ENCODE data around the gene TAT. TPM values are rescaled to one million over a fixed set of nuclear protein-coding genes. Genes with fewer than 3 reads are reported as not detected.

Gene TAT
- polyA plus RNA-seq, 1 donor from 2014 or later, result not detected

DNA sequence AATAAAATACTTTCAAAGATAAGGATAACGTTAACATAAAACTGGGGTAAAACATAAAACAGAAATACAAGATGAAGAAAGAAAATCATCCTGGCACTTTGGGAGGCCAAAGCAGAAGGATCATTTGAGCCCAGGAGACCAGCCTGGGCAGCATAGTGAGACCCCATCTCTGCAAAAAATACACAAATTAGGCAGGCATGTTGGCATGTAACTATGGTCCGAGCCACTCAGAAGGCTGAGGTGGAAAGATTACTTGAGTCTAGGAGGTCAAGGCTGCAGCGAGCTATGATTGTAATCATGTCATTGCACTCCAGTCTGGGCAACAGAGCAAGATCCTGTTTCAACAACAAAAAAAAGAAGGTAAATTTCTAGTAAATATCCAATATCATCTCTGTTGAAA is 19.6 kb downstream of the TAT start:
- no peaks in the 10 kb centered on the region for H3K9me2 ChIP-seq (ENCODE audit: insufficient read depth, low read length)
- H4K20me1 ChIP-seq (ENCODE audit: insufficient read depth), result no peaks in the 10 kb centered on the region
- no peak overlapping the region for H3K9ac ChIP-seq (ENCODE audit: low read length)
- TF ChIP-seq, protein P1, sequence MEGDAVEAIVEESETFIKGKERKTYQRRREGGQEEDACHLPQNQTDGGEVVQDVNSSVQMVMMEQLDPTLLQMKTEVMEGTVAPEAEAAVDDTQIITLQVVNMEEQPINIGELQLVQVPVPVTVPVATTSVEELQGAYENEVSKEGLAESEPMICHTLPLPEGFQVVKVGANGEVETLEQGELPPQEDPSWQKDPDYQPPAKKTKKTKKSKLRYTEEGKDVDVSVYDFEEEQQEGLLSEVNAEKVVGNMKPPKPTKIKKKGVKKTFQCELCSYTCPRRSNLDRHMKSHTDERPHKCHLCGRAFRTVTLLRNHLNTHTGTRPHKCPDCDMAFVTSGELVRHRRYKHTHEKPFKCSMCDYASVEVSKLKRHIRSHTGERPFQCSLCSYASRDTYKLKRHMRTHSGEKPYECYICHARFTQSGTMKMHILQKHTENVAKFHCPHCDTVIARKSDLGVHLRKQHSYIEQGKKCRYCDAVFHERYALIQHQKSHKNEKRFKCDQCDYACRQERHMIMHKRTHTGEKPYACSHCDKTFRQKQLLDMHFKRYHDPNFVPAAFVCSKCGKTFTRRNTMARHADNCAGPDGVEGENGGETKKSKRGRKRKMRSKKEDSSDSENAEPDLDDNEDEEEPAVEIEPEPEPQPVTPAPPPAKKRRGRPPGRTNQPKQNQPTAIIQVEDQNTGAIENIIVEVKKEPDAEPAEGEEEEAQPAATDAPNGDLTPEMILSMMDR (IDR thresholded peaks at IDR 0.05; ENCODE audit: poor library complexity, severe bottlenecking), result no peak
- no peak overlapping the region for H3K4me2 ChIP-seq (ENCODE audit: low read length)
- H3F3A ChIP-seq (ENCODE audit: insufficient read depth, low read length, poor library complexity, severe bottlenecking), result no peaks in the 10 kb centered on the region
- no peaks in the 10 kb centered on the region for H3K36me3 ChIP-seq (ENCODE audit: insufficient read depth, low read length)
- H3K27ac ChIP-seq (ENCODE audit: low read length), result no peak overlapping the region
- H3K79me2 ChIP-seq (replicated peaks; ENCODE audit: insufficient read depth, low read length), result no peaks in the 10 kb centered on the region
- H2AFZ ChIP-seq (ENCODE audit: low read depth, low read length), result no peak overlapping the region
- H3K4me3 ChIP-seq (ENCODE audit: low read length), result no peak overlapping the region
- no peaks in the 10 kb centered on the region for H3K9me3 ChIP-seq (ENCODE audit: low read length)
- H3K27me3 ChIP-seq (ENCODE audit: insufficient read depth, low read depth, low read length), result no peaks in the 10 kb centered on the region

DNA sequence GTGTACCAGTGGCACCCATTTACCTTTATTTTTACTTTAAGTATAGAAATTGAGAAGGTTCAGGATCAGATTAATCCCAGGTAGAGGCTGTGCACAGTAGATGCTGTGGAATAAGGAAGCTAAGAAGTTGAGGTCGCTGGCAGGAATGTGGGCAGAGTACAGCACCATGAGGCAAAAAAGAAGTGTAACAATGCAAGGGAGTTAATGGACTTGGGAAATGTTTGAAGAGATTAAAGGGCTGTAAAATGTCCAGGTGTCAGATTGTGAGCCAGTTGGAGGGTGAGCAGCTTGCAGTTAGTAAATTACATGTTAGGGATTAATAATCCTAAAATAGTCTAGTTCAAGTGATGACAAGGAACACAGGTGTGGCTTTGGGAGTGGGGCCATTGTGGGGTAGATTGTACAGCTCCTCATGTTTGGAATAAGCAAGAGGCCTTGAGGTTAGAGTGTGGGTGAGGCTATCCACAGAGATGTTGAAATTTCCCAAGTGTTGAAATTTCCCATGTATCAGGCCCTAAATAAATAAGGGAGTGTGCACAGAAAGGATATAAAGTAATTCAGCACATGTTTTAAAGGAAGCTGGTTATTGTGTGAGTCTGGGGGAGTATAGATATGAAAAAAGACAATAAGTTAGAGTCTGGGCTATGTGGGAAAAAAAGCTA is 21.5 kb downstream of the TAT start:
- Histone ChIP-seq H3F3A (ENCODE audit: insufficient read depth, low read length, poor library complexity, severe bottlenecking) (no peaks in the 10 kb centered on the region), H3K9me3 (ENCODE audit: low read length) (no peaks in the 10 kb centered on the region), H3K36me3 (ENCODE audit: insufficient read depth, low read length) (no peaks in the 10 kb centered on the region), H4K20me1 (ENCODE audit: insufficient read depth) (no peaks in the 10 kb centered on the region), H3K79me2 (replicated peaks; ENCODE audit: insufficient read depth, low read length) (no peaks in the 10 kb centered on the region), H3K4me2 (ENCODE audit: low read length) (no peak overlapping the region), H2AFZ (ENCODE audit: low read depth, low read length) (no peak overlapping the region), H3K4me3 (ENCODE audit: low read length) (no peak overlapping the region), H3K27me3 (ENCODE audit: insufficient read depth, low read depth, low read length) (no peaks in the 10 kb centered on the region), H3K9ac (ENCODE audit: low read length) (no peak overlapping the region), H3K27ac (ENCODE audit: low read length) (no peak overlapping the region), H3K9me2 (ENCODE audit: insufficient read depth, low read length) (no peaks in the 10 kb centered on the region)
- TF ChIP-seq TAF1 (IDR thresholded peaks at IDR 0.05; ENCODE audit: low read depth) (no peak), MXI1 (conservative IDR thresholded peaks at IDR 0.05; ENCODE audit: poor library complexity, severe bottlenecking) (no peak)

DNA sequence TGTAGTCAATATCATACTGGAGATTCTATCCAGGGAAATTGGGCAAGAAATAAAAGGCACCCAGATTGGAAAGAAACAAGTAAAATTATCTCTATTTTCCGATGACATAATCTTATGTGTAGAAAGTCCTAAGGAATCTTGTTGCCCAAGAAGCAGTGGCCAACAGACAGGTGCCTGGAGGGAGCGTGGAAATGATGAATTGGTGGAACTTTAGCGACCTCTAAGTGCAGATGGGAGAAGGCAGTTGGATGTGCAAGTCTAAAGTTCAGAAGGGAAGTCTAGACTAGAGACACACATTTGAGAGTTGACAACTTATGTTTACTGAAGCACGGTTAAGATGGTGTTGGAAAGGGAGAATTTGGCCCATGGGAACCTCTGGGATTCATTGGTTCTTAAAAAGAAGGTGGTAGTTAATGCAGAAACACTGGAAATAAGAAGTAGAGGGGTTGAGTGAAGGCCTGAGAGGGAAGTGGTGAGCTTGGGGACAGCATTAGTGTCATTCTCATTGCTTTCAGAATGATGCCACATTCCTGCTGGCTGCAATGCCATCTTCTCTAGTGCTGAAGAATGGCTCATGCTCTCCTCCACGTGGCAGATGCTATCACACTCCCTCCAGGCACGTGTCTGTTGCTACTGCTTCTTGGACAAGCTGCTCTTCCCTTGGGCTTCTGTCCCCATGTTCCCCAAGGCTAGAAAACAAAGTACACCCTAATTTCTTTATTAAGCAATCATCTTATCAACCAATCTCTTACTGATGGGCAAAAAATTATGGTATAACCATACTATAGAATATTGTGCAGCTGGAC is 24.0 kb downstream of the TAT start:
- H3K9me2 ChIP-seq (ENCODE audit: insufficient read depth, low read length), result no peaks in the 10 kb centered on the region
- H3K4me3 ChIP-seq (ENCODE audit: low read length), result no peak overlapping the region
- no peaks in the 10 kb centered on the region for H3F3A ChIP-seq (ENCODE audit: insufficient read depth, low read length, poor library complexity, severe bottlenecking)
- no peak overlapping the region for H3K4me2 ChIP-seq (ENCODE audit: low read length)
- no peaks in the 10 kb centered on the region for H3K36me3 ChIP-seq (ENCODE audit: insufficient read depth, low read length)
- no peak overlapping the region for H3K27ac ChIP-seq (ENCODE audit: low read length)
- no peaks in the 10 kb centered on the region for H3K79me2 ChIP-seq (replicated peaks; ENCODE audit: insufficient read depth, low read length)
- H3K9me3 ChIP-seq (ENCODE audit: low read length), result no peaks in the 10 kb centered on the region
- no peaks in the 10 kb centered on the region for H3K27me3 ChIP-seq (ENCODE audit: insufficient read depth, low read depth, low read length)
- no peaks in the 10 kb centered on the region for H4K20me1 ChIP-seq (ENCODE audit: insufficient read depth)
- no peak for TF ChIP-seq EP300 (conservative IDR thresholded peaks at IDR 0.05; ENCODE audit: poor library complexity, severe bottlenecking)
- no peak for TF ChIP-seq EZH2 (IDR thresholded peaks at IDR 0.05; ENCODE audit: borderline replicate concordance, insufficient read depth, low read length, poor library complexity, severe bottlenecking)
- TF ChIP-seq, protein P1 (IDR thresholded peaks at IDR 0.05; ENCODE audit: poor library complexity, severe bottlenecking), result no peak
- TF ChIP-seq RAD21 (conservative IDR thresholded peaks at IDR 0.05), result no peak
- TF ChIP-seq SMC3 (conservative IDR thresholded peaks at IDR 0.05; ENCODE audit: poor library complexity), result no peak
- TF ChIP-seq, protein P2, sequence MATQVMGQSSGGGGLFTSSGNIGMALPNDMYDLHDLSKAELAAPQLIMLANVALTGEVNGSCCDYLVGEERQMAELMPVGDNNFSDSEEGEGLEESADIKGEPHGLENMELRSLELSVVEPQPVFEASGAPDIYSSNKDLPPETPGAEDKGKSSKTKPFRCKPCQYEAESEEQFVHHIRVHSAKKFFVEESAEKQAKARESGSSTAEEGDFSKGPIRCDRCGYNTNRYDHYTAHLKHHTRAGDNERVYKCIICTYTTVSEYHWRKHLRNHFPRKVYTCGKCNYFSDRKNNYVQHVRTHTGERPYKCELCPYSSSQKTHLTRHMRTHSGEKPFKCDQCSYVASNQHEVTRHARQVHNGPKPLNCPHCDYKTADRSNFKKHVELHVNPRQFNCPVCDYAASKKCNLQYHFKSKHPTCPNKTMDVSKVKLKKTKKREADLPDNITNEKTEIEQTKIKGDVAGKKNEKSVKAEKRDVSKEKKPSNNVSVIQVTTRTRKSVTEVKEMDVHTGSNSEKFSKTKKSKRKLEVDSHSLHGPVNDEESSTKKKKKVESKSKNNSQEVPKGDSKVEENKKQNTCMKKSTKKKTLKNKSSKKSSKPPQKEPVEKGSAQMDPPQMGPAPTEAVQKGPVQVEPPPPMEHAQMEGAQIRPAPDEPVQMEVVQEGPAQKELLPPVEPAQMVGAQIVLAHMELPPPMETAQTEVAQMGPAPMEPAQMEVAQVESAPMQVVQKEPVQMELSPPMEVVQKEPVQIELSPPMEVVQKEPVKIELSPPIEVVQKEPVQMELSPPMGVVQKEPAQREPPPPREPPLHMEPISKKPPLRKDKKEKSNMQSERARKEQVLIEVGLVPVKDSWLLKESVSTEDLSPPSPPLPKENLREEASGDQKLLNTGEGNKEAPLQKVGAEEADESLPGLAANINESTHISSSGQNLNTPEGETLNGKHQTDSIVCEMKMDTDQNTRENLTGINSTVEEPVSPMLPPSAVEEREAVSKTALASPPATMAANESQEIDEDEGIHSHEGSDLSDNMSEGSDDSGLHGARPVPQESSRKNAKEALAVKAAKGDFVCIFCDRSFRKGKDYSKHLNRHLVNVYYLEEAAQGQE (IDR thresholded peaks at IDR 0.05; ENCODE audit: borderline replicate concordance), result no peak
- TF ChIP-seq TAF1 (IDR thresholded peaks at IDR 0.05; ENCODE audit: low read depth), result no peak
- TF ChIP-seq POLR2AphosphoS5 (IDR thresholded peaks at IDR 0.05), result no peak
- TF ChIP-seq MXI1 (conservative IDR thresholded peaks at IDR 0.05; ENCODE audit: poor library complexity, severe bottlenecking), result no peak
- no peak overlapping the region for H2AFZ ChIP-seq (ENCODE audit: low read depth, low read length)
- no peak overlapping the region for H3K9ac ChIP-seq (ENCODE audit: low read length)

Measured in neural cell (in vitro differentiated cells).